Anterior cingulate cortex (tissue), 58 donors: ENCODE results near the gene RNF166.
"Not testable (repeated sequence)": the region's sequence is repeated elsewhere in the genome, so short reads cannot be mapped to it uniquely, and the experiment has no call there.

Source experiments
- DNase-seq, 58 donors: peaks; one replicate each; lab custom pipeline; 2025; lab: John Stamatoyannopoulos, UW

Gene RNF166

GRCh38 chr16:88681084-88681680, 25.0 kb downstream of the RNF166 start:
- DNase-seq = no peak

- DNase-seq = no peak
Observed at GRCh38 chr16:88680554-88681083, 25.6 kb downstream of the RNF166 start.

GRCh38 chr16:88678224-88678979, 27.8 kb downstream of the RNF166 start:
- peak in 1 of 58 donors; percentile 27 for DNase-seq

GRCh38 chr16:88677721-88678120, 28.5 kb downstream of the RNF166 start:
- no peak for DNase-seq

GRCh38 chr16:88676502-88677242, 29.5 kb downstream of the RNF166 start:
- no peak for DNase-seq

- no peak for DNase-seq
Observed at GRCh38 chr16:88673716-88674379, 32.4 kb downstream of the RNF166 start.

GRCh38 chr16:88672776-88673175, 33.4 kb downstream of the RNF166 start:
- no peak for DNase-seq

- DNase-seq = no peak
Observed at GRCh38 chr16:88671806-88672205, 34.4 kb downstream of the RNF166 start.

- no peak for DNase-seq
Observed at GRCh38 chr16:88669980-88670379, 36.2 kb downstream of the RNF166 start.

- DNase-seq = not testable (repeated sequence)
Observed at GRCh38 chr16:88669493-88669892, 36.7 kb downstream of the RNF166 start.

GRCh38 chr16:88667461-88667860, 38.7 kb downstream of the RNF166 start:
- no peak for DNase-seq

- DNase-seq = no peak
Observed at GRCh38 chr16:88665570-88665969, 40.6 kb downstream of the RNF166 start.

- DNase-seq = peak in 1 of 58 donors; percentile 1
Observed at GRCh38 chr16:88665148-88665547, 41.1 kb downstream of the RNF166 start.

GRCh38 chr16:88662843-88663606, 43.2 kb downstream of the RNF166 start, which contains the start of gene MVD:
Gene MVD, minus strand, starts transcription at chr16:88663091. Its CDS starts 11 bp downstream, at chr16:88663080.
- DNase-seq = peak; percentile 70 to 99 (median 97)

GRCh38 chr16:88662222-88662842, 43.9 kb downstream of the RNF166 start:
- peak in 1 of 58 donors; percentile 46 for DNase-seq

GRCh38 chr16:88661468-88661867, 44.7 kb downstream of the RNF166 start:
- DNase-seq = peak in 1 of 58 donors; percentile 16

- DNase-seq = no peak
Observed at GRCh38 chr16:88659160-88659559, 47.0 kb downstream of the RNF166 start.

GRCh38 chr16:88658714-88659113, 47.5 kb downstream of the RNF166 start:
- no peak for DNase-seq

- DNase-seq = no peak
Observed at GRCh38 chr16:88657371-88657770, 48.8 kb downstream of the RNF166 start.
